GM23248 (cell line): ENCODE results near the gene SSPN.

Source experiments
- EZH2 ChIP-seq: fragments of 200-600 bp; sonication (generic); IDR thresholded peaks from 2 replicates; pipeline ENCODE4 v1.6.1; 2018; ENCODE audit warnings: antibody characterized with exemption, mild to moderate bottlenecking; ENCODE audit not compliant: insufficient read depth, poor library complexity, severe bottlenecking
- EZH2phosphoT487 ChIP-seq: fragments of 200-600 bp; sonication (generic); IDR thresholded peaks from 2 replicates; pipeline ENCODE4 v1.6.1; 2018; ENCODE audit warnings: antibody characterized with exemption, moderate library complexity, mild to moderate bottlenecking, low read depth; ENCODE audit not compliant: insufficient read depth

GRCh38 chr12:26268841-26269561 is 73.6 kb downstream of the SSPN start:
- no peak for TF ChIP-seq EZH2phosphoT487
- no peak for TF ChIP-seq EZH2
